Right lobe of liver (tissue), 4 donors: ENCODE measurements around the gene TIAL1.

Experiments
- POLR2A ChIP-seq: fragments of 450-650 bp; IDR thresholded peaks from one replicate; pipeline ENCODE4 v1.6.1; 2017; ENCODE audit warnings: antibody characterized with exemption, mild to moderate bottlenecking
- TF ChIP-seq, protein P1 (sequence below), 4 donors: fragments of 200-600 bp in 3 of 4; fragments of 450-650 bp in 1 of 4; IDR thresholded peaks; one replicate each; pipeline versions ENCODE4 v1.5.1 to v1.8.0; 2016 to 2022; ENCODE audit warnings: antibody characterized with exemption in 4 of 4, mild to moderate bottlenecking in 2 of 4
- donor health status: DM: no; HTN: no; CAD: no.
- donor health status: DM: no; HTN: no; CAD: no.
- donor health status: DM: no; HTN: yes; CAD: no.

DNA sequence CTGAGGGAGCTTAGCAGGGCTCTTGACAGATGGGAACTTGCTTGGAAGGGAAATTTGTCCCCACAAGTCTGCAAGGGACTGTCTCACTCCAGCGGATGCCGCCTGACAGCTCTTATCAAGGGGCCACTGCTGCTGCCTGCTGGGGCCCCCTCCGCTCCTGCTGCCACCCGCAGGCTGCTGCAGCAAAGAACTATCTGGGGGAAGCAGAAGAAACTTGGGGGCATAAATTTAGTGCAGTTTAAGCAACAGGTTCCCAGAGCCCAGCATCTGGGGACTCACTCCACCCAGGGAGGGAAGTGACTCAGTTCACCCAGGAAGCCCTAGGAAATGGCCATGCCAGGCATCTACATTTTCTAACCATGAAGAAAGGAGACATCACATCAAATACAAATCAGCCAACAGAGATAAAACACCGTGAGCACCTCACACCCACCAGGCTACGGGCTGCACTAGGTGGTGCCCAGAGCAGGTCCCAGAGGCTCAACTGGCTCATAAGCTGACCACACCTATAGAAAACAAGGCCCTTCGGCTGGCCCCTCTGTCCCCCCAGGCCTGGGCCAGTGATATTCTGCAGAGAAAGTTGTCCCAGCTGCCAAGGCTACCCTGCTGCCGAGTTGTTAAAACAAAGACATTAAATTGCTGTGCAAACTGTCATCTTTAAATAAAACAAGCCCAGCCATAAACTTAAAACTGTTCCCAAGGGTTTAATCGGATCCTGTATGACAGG is 58.0 kb downstream of the TIAL1 start:
- TF ChIP-seq, protein P1, sequence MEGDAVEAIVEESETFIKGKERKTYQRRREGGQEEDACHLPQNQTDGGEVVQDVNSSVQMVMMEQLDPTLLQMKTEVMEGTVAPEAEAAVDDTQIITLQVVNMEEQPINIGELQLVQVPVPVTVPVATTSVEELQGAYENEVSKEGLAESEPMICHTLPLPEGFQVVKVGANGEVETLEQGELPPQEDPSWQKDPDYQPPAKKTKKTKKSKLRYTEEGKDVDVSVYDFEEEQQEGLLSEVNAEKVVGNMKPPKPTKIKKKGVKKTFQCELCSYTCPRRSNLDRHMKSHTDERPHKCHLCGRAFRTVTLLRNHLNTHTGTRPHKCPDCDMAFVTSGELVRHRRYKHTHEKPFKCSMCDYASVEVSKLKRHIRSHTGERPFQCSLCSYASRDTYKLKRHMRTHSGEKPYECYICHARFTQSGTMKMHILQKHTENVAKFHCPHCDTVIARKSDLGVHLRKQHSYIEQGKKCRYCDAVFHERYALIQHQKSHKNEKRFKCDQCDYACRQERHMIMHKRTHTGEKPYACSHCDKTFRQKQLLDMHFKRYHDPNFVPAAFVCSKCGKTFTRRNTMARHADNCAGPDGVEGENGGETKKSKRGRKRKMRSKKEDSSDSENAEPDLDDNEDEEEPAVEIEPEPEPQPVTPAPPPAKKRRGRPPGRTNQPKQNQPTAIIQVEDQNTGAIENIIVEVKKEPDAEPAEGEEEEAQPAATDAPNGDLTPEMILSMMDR (IDR thresholded peaks at IDR 0.05): no peak
- TF ChIP-seq POLR2A: no peak
